ENCODE measurements around the gene CYP27C1.

CYP27C1 gene

GRCh38 chr2:127193164-127193966 lies 26.7 kb downstream of the CYP27C1 start:
- no peak for DNase-seq (ENCODE audit: low read depth in 2 of 2)

GRCh38 chr2:127191331-127192219 lies 28.5 kb downstream of the CYP27C1 start:
- no peak for DNase-seq (ENCODE audit: low read depth in 2 of 2)

GRCh38 chr2:127188797-127189196 lies 31.3 kb downstream of the CYP27C1 start:
- no peak for DNase-seq (ENCODE audit: low read depth in 2 of 2)

- DNase-seq (ENCODE audit: low read depth in 2 of 2), result no peak
These were observed 32.3 kb downstream of the CYP27C1 start for GRCh38 chr2:127187831-127188230.

GRCh38 chr2:127187081-127187775 lies 32.9 kb downstream of the CYP27C1 start:
- no peak for DNase-seq (ENCODE audit: low read depth in 2 of 2)

GRCh38 chr2:127185705-127186104 lies 34.4 kb downstream of the CYP27C1 start:
- no peak for DNase-seq (ENCODE audit: low read depth in 2 of 2)

GRCh38 chr2:127185093-127185492 lies 35.0 kb downstream of the CYP27C1 start:
- DNase-seq (ENCODE audit: low read depth in 2 of 2), result no peak

GRCh38 chr2:127183771-127184170 lies 36.3 kb downstream of the CYP27C1 start:
- DNase-seq (ENCODE audit: low read depth in 2 of 2), result no peak

- DNase-seq (ENCODE audit: low read depth in 2 of 2), result no peak
These were observed 37.3 kb downstream of the CYP27C1 start for GRCh38 chr2:127182626-127183458.

GRCh38 chr2:127181851-127182250 lies 38.2 kb downstream of the CYP27C1 start:
- no peak for DNase-seq (ENCODE audit: low read depth in 2 of 2)

GRCh38 chr2:127179766-127180165 lies 40.3 kb downstream of the CYP27C1 start:
- DNase-seq (ENCODE audit: low read depth in 2 of 2), result no peak

- no peak for DNase-seq (ENCODE audit: low read depth in 2 of 2)
These were observed 42.4 kb downstream of the CYP27C1 start for GRCh38 chr2:127177617-127178263.

- no peak for DNase-seq (ENCODE audit: low read depth in 2 of 2)
These were observed 43.5 kb downstream of the CYP27C1 start for GRCh38 chr2:127176371-127177311.

- DNase-seq (ENCODE audit: low read depth in 2 of 2), result no peak
These were observed 44.2 kb downstream of the CYP27C1 start for GRCh38 chr2:127175751-127176354.

- no peak for DNase-seq (ENCODE audit: low read depth in 2 of 2)
These were observed 44.9 kb downstream of the CYP27C1 start for GRCh38 chr2:127175041-127175721.

GRCh38 chr2:127174640-127175039 lies 45.5 kb downstream of the CYP27C1 start:
- DNase-seq (ENCODE audit: low read depth in 2 of 2), result no peak

- no peak for DNase-seq (ENCODE audit: low read depth in 2 of 2)
These were observed 46.0 kb downstream of the CYP27C1 start for GRCh38 chr2:127174136-127174535.

GRCh38 chr2:127173057-127173456 lies 47.0 kb downstream of the CYP27C1 start:
- no peak for DNase-seq (ENCODE audit: low read depth in 2 of 2)

GRCh38 chr2:127172306-127172705 lies 47.8 kb downstream of the CYP27C1 start:
- no peak for DNase-seq (ENCODE audit: low read depth in 2 of 2)
